Nephron progenitor cell (in vitro differentiated cells): ENCODE data around the gene ADARB2.

ENCODE experiments used
- DNase-seq: peaks from one replicate; pipeline ENCODE4 v3.0.0; 2021
- H3K27ac Mint-ChIP-seq: 2 replicates; pipeline ENCODE4 v1.8.0; 2021; ENCODE audit warnings: mild to moderate bottlenecking, moderate library complexity, mixed read lengths
- H3K27me3 Mint-ChIP-seq: 2 replicates; pipeline ENCODE4 v1.8.0; 2021; ENCODE audit warnings: mild to moderate bottlenecking, low read depth, mixed read lengths; ENCODE audit not compliant: poor library complexity
- H3K36me3 Mint-ChIP-seq: 2 replicates; pipeline ENCODE4 v1.8.0; 2021; ENCODE audit warnings: low read depth, mixed read lengths
- H3K4me1 Mint-ChIP-seq: 2 replicates; pipeline ENCODE4 v1.8.0; 2021; ENCODE audit warnings: mixed read lengths
- H3K4me3 Mint-ChIP-seq: 2 replicates; pipeline ENCODE4 v1.8.0; 2021; ENCODE audit warnings: mild to moderate bottlenecking, moderate library complexity, mixed read lengths
- H3K9me3 Mint-ChIP-seq: 2 replicates; pipeline ENCODE4 v1.8.0; 2021; ENCODE audit warnings: mild to moderate bottlenecking, moderate library complexity, mixed read lengths
- TF ChIP-seq, protein P1 (sequence below): fragments of 200-600 bp; sonication (generic); IDR thresholded peaks from 2 replicates; pipeline ENCODE4 v1.5.0; 2021; ENCODE audit warnings: antibody characterized with exemption

Gene ADARB2

DNA sequence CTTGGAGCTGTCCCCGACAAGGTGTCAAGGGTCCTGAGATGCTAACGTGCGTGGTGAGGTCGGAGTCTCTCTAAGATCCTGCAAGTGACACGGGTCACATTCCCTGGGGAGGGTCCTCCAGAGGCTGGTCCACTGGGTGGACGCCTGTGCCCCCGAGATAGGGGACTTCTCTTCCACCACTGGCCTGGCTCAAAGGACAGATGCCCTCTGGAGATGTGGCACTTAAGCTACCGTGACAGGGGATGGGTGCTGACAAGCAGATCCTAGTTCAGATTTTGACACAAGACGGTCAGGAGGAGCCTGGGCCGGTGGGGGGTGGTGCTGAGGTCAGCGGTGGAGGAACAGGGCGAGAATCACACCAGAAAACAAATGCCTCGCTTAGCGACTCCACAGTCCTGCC, 178.0 kb downstream of the ADARB2 start:
- TF ChIP-seq, protein P1, sequence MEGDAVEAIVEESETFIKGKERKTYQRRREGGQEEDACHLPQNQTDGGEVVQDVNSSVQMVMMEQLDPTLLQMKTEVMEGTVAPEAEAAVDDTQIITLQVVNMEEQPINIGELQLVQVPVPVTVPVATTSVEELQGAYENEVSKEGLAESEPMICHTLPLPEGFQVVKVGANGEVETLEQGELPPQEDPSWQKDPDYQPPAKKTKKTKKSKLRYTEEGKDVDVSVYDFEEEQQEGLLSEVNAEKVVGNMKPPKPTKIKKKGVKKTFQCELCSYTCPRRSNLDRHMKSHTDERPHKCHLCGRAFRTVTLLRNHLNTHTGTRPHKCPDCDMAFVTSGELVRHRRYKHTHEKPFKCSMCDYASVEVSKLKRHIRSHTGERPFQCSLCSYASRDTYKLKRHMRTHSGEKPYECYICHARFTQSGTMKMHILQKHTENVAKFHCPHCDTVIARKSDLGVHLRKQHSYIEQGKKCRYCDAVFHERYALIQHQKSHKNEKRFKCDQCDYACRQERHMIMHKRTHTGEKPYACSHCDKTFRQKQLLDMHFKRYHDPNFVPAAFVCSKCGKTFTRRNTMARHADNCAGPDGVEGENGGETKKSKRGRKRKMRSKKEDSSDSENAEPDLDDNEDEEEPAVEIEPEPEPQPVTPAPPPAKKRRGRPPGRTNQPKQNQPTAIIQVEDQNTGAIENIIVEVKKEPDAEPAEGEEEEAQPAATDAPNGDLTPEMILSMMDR: no peak
- Mint-ChIP-seq H3K36me3 (no peaks in the 10 kb centered on the region), H3K27ac (no peak overlapping the region), H3K9me3 (no peaks in the 10 kb centered on the region), H3K4me1 (peaks cover 38% of the 10 kb centered on the region), H3K4me3 (no peak overlapping the region), H3K27me3 (peaks cover 33% of the 10 kb centered on the region)
- DNase-seq: no peak

DNA sequence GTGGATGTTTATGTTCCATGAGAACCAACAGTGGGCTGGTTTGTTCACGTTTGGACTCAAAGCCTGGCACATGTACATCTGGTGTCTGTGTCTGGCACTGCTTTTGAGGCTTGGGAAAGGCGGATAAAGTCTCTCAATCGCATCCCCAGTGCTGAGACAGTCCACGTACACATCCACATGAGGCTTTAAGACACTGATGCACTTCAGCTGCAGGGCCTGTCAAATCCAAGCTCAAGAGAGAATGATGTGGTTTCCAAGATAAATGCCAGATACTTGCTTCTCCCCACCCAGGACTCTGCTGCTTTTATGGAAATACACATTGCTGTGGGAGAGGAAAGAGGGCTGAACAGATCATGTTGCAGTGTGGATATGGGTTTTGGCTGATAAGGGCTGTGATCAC, 178.4 kb downstream of the ADARB2 start:
- no peak for DNase-seq
- Mint-ChIP-seq H3K4me3 (no peak overlapping the region), H3K36me3 (no peaks in the 10 kb centered on the region), H3K4me1 (peaks cover 42% of the 10 kb centered on the region), H3K27me3 (peaks cover 36% of the 10 kb centered on the region), H3K9me3 (no peaks in the 10 kb centered on the region), H3K27ac (no peak overlapping the region)
- TF ChIP-seq, protein P1: no peak

DNA sequence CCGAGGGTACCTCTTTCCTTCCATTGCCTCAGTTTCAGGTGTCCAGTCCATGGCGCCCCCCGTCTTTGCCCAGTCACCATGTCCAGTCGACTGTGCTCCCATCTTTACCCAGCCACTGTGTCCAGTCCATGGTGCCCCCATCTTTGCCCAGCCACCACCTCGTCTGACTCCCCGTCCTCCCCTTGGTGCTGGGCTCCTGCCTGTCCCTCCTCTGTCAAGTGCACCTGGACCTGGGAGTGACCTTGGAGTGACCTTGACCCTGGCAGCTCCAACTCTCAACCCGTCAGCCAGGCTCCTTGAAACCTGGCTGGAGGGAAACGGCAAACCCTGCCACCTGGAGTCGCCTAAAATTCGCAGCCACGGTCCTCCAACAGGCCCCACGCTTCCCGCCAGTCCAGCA, 180.2 kb downstream of the ADARB2 start:
- no peak overlapping the region for H3K27ac Mint-ChIP-seq

DNA sequence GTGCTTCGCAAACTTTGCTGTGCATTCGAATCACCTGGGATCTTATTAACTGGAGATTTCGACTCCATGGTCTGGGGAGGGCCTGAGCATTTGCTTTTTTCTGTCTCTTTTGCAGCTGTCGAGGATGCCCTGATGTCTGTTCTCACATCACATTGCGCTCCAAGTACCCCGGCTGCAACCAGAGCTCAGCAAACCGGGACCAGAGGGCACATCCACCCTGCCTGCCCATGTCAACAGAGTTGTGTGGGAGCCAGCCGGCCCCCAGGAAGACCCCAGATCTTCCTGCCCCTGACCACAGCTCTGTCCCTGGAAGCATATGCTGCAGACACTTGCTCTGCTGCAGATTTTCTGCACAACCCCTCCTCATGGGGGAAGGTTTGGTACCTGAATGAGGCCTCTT, 180.8 kb downstream of the ADARB2 start:
- DNase-seq: no peak
- H3K27ac Mint-ChIP-seq: no peak overlapping the region

More for the DNA sequence above, 180.2 kb downstream of the ADARB2 start:
- no peak for DNase-seq
- H3K4me3 Mint-ChIP-seq: no peak overlapping the region
- peaks cover 31% of the 10 kb centered on the region for H3K27me3 Mint-ChIP-seq
- TF ChIP-seq, protein P1: no peak
- H3K4me1 Mint-ChIP-seq: peaks cover 58% of the 10 kb centered on the region
- no peaks in the 10 kb centered on the region for H3K36me3 Mint-ChIP-seq
- H3K9me3 Mint-ChIP-seq: no peaks in the 10 kb centered on the region

DNA sequence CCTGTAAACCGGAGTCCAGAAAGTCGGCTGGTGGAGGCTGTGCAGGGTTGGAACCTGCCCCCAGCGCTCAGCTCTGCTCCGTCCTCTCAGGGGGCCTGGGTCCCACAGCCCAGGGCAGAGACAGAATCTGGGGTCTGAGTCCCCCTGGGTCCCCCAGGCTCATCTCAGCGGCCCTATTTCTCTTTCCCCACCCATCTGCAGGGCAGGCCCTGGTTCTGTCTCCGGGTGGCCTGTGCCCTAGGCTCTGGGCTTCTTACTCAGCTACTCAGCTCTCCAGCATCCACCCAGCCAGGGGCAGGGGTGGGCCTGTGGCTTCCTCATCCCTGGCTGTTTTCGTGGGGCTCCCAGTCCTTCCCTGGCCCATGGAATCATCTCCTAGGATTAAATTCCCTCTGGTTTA, 183.4 kb downstream of the ADARB2 start:
- Mint-ChIP-seq H3K4me1 (peaks cover 69% of the 10 kb centered on the region), H3K9me3 (no peaks in the 10 kb centered on the region), H3K27me3 (peaks cover 27% of the 10 kb centered on the region), H3K4me3 (no peak overlapping the region), H3K27ac (peak overlapping the region; percentile 62), H3K36me3 (no peaks in the 10 kb centered on the region)
- no peak for DNase-seq
- TF ChIP-seq, protein P1: no peak

More for the DNA sequence above, 180.8 kb downstream of the ADARB2 start:
- Mint-ChIP-seq H3K9me3 (no peaks in the 10 kb centered on the region), H3K4me3 (no peak overlapping the region), H3K4me1 (peaks cover 64% of the 10 kb centered on the region), H3K36me3 (no peaks in the 10 kb centered on the region), H3K27me3 (peaks cover 31% of the 10 kb centered on the region)
- TF ChIP-seq, protein P1: no peak

DNA sequence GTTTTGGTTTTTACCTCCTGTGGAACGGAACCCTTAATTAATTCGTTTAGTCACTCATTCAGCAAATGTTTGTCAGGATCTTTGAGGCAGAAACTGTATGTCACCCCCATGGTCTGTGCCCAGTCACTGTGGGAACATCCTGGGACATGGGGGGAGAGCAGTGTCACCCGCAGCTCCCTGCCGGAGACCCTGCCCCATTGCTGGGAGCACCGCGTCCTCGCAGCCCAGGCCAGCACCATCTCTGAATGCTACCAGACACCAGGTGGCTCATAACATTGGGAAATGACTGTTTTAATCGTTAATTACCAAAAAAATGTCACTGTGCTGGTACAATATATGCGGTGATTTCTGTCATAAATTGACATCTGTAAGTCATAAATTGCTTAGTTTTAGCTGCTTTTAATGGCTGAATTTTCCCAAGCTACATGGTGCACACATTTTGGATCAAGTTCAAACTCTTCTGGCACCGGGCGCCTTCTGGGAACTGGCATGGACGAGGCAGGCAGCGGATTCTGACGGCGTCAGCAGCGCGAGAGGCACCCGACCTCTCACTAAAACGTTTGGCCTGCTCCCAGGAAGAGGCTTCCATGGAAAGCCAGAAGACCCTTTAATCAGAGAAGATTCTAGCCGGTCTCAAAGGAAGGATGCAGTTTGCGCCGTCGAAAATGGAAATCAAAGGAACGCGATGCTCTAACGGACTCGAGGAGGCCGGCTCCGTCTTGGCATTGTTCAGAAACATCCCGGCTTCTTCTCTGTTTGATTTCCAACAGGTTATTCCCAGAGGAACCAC, 184.2 kb downstream of the ADARB2 start:
- no peak for DNase-seq

More for the DNA sequence above, 184.2 kb downstream of the ADARB2 start:
- Mint-ChIP-seq H3K4me3 (no peak overlapping the region), H3K27ac (no peak overlapping the region), H3K9me3 (peaks cover 5% of the 10 kb centered on the region), H3K4me1 (peaks cover 71% of the 10 kb centered on the region), H3K27me3 (peaks cover 26% of the 10 kb centered on the region), H3K36me3 (no peaks in the 10 kb centered on the region)
- TF ChIP-seq, protein P1: no peak
